NCI-H2081 treated with DMSO at 0.1 percent for 48 hours (cell line): ENCODE measurements around the gene AGAP1.
A peak's percentile ranks its signal among the peaks of the same experiment; 100 is the strongest.

Experiments
- DNase-seq: peaks from one replicate; lab custom pipeline; 2025; lab: John Stamatoyannopoulos, UW

Gene AGAP1

DNA sequence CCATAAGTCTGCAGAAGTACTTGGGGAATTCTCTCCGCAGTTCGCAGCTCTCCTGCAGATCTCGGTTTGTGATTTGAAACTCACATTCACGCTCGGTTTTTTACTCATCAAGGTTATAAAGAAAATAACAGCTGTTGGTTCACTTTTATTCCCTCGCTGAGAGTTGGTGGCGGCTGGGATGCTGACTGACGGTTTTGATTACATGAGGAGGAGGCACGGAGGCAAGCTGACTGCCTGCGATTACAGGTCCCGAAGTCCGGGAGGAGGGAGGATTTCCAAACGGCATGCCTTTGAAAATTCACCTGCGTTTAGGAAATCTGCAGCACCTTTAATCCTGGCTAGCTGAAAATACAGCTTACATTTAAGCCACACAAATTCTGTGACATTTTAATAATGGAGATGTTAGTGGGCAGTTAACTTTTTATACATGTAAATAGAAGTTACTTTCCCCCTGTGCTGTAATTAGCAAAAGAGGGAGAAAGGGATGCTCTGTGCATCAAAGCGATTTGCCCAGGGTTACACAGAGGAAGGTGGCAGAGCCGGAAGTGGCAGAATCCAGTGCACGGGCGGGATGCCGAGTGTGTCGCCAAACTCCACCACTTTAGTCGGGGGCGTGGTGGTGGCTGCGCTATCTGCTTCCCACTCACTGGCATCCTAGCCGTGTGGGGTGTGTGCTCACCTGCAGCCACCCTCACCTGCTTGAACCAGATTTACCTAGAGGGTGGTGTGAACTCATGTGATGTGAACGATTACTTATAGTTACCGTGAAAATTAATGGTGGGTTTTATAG lies 14.7 kb downstream of the AGAP1 start:
- DNase-seq = no peak

DNA sequence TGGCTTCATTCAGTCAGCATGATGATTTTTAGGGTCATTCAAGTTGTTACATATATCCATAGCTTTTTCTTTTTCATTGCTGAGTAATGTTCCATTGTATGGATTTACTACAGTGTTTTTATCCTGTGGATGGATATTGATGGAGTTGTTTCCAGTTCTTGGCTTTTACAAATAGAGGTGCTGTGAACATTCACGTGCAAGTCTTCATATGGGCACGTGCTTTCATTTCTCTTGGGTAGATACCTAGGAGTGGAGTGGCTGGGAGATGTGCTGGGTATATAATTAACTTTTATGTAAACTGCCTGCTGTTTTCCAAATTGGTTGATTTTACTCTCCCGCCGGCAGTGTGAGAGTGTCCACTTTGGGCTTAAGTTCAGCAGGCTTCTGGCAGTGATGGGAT lies 16.5 kb downstream of the AGAP1 start:
- no peak for DNase-seq

DNA sequence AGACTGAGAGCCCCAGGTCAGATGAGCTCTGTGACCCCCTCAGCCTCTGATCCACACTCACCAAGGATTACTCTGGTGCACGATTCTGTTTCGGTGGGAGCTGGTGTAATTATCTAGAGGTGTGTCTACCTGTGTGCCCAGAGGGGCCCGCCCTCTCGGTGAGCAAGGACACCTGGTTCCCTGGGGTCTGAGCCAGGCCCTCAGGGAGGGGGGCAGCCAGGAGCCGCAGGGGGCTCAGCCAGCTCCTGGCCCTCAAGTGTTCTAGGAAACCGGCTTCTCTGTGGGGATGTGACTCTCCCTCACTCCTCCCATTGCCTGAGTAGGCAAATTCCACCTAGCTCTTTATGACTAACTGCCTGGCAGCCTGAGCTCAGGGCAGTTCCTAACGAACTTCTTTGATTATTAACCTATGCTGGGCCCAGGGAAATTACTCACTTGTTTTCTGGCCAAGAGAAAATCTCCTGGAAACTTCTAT lies 17.4 kb downstream of the AGAP1 start:
- no peak for DNase-seq

DNA sequence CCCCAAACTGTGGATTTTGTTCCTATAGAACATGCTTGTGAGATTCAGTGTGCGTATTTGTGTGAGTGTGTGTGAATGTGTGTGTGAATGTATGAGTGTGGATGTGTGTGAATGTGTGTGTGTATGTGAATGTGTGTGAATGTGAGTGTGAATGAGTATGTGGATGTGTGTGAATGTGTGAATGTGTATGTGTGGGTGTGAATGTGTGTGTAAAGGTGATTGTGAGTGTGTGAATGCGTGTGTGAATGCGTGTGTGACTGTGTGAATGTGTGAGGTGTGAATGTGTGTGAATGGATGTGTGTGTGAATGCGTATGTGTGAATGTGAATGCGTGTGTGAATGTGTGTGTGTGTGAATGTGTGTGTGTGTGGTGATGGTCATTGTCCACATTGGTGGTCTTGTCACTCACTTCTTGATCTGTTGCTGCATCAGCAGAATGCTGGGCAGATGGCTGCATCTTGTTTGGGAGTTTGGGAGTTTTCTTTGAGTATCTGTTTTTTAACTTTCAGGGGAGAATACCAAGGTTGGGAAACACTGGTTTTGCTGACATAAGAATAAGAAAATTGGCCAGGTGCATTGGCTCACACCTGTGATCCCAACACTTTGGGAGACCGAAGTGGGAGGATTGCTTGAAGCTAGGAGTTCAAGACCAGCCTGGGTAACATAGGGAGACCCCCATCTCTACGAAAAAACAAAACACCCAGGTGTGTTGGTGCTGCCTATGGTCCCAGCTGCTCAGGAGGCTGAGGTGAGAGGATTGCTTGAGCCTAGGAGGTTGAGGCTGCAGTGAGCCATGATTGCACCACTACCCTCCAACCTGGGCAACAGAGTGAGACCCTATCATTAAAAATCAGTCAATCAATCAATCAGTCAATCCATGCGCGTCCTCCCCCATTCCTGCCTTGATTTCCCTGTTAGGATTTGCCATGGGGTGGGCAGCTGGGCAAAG lies 18.2 kb downstream of the AGAP1 start:
- DNase-seq = no peak

DNA sequence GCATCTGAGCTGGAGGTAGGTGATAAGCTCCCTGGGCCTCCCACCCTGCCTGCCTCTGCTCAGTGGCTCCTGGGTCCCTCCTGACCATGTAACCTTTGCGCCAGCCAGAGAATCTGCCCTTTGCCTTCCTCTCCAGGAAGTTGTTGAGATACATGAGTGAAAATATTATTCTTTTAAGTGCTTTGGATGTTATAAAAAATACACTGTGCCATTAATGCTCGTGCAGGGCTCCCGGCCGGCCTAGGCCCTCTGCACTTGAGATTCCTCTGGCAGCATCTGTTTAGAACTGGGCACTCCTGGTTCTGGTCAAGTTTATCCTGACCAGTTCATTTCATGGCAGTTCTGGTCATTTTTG lies 18.8 kb downstream of the AGAP1 start:
- DNase-seq = no peak

DNA sequence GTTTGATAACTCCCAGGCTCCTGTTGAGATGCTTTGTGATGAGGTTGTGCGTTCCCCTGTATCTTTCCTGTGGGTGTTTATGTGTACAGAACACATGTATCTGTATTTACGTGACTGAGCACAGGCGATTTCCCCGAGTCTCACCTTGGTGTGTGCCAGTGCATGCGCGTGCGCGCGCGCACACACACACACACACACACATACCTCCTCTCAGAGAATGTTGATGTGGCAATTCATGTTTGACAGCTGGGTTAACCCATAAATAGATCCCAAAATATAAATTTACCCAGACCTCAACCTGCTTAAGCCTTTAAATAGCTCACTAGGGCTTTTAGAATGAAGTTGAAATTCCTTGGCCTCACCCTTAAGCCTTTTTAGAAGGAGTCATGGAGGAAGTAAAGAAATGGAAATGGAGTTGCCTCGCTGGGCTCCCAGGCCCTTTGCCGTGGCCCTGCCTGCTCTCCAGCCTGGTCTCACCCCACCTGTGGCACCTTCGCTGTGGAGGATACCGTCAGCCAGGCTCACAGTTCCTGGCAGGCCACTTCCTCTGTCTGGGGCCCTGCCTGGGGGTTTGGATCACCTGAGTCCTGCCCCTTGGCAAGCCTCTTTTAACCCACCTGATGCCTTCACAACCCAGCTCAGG lies 20.3 kb downstream of the AGAP1 start:
- no peak for DNase-seq

DNA sequence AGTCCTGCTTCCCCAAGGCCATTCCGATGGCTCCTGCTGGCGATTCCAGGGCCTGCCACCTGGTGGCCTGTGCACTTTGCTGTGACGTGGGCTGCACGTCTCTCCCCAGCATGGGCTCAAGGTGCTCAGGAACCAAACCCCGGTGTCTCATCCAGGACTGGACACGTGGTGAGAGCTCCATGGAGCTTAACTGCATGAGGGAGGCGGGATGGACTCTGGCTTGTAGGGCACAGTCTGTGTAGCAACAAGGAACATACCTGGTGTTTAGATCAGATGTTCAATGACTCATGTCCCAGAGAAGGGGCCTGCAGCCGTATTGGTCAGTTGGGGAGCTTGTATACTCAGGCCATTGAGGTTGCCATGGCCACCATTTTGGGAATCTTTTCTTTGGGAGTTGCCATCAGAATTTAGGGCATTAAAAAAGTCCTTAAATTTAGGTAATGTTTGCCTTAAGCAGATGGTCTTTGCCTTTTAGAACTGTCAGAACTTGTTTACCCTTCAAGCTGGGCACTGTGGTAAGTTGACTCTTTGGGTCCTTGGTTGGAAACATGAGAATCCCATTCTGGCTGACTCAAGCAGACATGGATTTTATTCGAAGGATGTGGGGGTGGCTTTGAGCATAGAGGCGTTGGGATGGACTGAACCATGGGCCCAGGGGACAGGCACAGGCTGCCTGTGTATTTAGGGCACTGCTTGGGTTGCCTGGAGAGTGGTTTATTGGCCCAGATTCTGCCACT lies 21.0 kb downstream of the AGAP1 start:
- no peak for DNase-seq

DNA sequence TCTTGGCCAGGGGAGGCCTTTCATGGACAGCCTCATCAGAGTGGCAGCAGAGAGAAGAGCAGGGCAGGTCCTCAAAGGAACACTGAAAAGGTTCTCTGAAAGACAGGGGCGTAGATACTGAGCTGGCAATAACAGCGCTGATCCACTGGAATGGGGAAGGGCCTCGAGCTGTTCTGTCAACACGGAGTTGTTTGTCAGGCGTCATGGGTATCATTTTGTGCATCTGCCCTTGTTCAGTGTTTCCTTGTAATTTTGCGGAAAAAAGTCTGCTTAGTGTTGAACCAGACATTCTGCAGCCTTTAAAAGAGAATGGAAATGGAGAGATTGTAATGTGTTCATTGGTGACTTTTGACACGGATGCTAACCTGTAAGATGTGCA lies 21.5 kb downstream of the AGAP1 start:
- no peak for DNase-seq

DNA sequence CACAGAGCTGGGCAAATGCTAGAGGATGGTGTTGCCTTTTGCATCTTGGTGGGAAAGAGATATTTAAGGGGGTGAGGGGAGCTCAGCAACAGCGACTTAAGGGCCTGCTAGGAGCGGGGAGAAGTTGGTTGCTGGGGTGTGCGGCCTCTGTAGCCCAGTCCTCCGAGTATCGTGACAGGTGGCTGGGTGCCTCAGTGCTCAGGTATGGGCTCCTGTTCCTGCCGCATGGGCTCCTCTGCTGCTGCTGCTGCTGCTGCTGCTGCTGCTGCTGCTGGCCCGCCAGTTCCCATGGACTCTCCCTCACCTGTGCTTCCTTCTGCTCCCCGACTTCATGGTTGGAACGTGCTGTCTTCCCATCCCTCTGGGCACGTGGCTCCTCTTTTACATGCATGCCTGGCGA lies 22.0 kb downstream of the AGAP1 start:
- no peak for DNase-seq

DNA sequence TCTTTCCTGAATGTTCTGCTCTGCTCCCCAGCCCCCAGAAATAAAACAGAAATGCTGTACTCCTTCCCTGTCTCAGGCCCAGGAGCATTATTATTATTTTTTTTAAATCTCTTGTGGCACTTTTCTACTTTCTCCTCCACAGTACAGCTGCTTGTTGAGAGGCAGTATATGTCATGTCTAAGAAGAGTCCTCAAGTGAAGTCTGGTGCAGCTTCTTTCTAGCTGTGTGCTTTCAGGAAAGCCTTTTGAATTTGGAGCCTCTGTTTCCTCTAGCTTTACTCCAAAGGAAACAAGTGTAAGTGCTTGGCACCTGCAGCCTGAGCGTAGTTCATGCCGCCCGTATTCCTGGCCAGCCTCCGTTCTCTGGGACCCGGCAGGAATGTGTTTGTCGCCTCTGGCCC lies 22.4 kb downstream of the AGAP1 start:
- DNase-seq = no peak

DNA sequence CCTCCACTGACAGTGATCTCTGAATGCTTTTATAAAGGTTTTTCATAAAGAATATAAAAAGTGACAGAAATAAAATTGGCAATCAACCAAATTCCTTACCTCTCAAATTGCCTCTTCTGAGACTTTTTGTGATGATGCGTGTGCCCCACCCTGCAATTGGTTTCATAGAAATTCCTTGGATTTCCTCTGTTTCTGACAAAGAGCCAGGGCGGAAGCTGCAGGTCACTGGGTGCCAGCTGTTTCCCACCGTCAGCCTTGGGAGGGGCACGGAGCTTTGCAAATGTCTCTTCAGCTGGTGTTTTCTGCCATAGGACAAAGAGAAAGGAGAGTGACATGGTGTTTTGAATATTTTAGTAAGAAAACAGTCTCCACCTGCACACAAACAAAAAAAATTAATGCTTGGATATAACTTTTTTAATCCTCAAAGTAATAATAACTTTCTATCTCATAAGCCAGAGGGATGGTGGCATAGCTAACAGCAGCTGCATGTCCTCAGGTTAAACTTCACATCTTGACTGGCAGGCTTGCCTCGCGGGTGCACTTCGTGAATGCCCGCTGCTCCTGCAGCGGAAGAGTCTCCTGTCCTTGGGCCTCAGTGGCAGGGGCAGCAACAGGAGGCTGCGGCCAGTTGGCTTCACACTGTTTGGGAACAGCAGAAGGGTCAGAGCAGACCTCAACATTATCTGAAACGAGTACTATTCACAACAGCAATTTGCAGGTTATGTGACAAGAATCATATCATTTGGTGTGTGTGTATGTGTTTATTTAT lies 24.7 kb downstream of the AGAP1 start:
- DNase-seq = no peak

DNA sequence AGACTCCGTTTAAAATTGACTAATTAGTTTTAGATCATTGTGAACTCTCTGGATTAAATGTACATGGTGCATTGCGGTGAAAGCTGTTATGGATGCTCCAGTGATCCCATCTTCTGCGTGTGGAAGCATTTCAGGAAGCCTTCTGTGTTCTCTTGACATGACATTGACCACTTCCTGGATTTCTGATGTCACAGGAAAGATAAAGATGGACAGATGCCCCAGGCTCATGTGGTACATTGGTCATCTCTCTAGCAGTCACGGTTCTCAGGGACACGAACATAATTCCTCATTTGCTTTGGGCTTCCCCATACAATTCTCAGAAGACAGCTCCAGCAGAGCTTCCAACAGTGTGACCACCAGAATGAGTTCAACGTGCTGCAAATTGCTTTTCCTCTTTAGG lies 26.9 kb downstream of the AGAP1 start:
- DNase-seq = no peak

DNA sequence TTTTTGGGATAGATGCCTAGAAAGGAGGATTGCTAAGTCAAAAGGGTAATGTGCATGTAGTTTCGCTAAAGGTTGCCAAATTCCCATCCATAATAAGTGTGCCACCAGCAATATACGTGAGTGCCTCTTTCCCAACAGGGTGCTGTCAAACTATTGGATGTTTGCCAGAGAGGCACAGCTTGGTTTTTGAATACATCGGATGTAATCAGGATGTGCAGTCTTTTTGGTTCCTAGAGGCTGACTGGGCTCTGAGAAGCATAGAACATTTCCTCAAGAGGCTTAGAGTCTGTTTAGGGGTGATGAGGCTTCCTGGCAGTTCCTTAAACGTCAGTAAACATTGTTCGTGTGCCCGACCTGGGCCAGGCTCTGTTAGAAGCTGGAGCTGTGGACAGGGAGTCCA lies 28.0 kb downstream of the AGAP1 start:
- DNase-seq = peak; percentile 20

DNA sequence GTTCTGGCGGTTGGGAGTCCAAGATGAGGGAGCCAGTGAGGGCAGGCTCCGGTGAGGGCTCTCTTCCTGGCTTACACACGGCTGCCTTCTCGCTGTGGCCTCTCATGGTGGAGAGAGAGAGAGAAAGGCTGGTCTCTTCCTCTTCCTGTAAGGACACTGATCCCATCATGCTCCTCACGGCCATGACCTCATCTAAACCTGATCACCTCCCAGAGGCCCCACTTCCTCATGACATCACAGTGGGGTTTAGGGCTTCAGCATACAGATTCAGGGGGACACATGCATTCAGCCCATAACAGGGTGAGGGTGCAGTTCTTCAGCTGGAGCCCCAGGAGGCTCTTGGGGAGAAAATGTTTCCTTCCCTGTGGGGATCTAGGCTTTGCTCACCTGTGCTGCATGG lies 29.2 kb downstream of the AGAP1 start:
- no peak for DNase-seq

DNA sequence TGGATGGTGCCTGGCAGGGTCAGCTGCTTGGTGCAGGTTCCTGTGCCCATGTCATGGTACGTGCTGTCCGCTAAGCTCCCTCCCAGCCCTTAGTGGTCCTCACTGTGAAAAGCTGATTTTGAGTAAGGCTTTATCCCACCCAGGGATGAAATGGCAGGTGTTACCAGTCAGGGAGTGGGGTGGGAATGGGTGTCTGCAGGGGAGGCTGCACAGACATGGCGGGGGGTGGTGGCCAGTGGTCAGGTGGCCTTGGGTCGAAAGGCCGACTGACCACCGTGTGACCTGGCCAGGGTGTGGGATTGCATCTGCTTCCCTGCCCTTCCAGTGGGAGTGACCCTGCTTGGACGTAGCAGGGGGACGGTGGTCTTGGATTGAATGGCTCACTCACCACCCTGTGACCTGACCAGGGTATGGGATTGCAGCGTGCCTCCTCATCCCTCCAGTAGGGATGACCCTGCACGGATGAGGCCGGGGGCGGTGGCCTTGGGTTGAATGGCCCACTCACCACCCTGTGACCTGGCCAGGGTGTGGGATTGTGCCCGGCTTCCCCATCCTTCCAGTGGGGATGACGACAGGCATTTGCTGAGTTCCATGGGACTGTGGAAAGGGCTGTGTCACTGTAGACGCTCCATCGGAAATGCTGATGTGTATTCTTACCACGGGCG lies 29.8 kb downstream of the AGAP1 start:
- no peak for DNase-seq

DNA sequence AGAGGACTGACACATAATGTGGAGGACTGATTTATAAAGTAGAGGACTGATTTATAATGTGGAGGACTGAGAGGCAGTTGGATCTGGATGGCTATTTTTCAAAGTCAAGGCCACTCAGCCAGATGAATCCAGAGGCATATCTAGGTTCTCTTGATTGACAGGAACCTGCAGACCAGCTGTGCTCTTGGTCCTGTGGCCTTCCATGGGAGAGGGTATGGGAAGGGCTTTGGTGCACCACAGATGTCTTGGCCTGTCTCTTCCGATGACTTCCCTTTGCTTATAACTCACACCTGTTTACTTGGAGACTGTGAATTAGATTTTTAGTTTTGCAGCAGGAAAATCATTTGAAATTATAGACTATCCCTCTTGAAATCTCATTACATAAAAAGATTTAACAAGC lies 32.3 kb downstream of the AGAP1 start:
- no peak for DNase-seq

DNA sequence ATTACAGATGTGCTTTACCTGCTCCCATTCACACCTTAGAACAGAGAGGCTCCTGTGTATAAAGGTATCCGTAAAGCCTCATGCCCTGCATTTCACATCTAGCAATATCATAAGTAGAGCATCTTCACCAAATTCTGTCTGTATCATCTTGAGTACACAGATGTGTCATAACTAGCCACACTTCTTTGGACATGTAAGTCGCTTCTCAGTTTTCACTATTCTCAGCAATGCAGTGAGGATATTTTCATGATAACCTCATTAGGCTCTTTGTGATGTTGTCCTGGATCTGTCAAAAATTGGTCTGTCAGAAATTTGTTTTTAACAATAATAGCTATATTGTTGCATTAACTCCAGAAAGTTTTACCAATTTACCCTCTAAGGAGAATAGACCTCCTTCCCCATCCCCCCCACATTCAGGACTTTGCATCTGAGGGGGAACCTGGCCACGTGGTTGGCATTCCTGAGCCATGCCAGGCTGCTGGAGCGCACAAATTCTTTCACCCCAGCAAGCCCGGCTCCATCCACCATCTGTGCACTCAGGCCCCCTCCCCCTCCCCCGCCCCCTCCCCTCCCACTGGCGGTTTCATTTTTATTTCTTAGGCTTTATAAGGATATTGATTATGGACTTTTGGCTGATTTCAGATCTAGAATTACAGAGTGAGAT lies 34.1 kb downstream of the AGAP1 start:
- DNase-seq = no peak

DNA sequence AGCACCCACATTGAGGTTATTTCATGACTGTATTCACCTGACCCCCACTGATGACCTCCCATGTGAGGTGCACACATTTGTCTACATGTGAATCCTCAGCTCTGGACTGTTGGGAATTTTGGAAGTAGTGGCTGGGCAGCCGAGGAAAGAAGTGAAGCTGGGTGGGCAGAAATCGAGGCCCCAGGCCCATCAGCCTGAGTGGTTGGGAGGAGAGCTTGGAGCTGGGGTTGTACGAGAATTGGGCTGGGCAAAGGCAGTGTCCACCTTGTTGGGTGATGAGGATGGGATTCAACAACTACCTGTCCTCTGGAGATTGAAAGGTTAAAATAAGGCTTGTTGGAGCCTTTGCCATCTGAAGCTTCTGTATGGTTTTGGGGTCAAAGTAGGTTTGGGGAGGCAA lies 35.8 kb downstream of the AGAP1 start:
- DNase-seq = no peak

DNA sequence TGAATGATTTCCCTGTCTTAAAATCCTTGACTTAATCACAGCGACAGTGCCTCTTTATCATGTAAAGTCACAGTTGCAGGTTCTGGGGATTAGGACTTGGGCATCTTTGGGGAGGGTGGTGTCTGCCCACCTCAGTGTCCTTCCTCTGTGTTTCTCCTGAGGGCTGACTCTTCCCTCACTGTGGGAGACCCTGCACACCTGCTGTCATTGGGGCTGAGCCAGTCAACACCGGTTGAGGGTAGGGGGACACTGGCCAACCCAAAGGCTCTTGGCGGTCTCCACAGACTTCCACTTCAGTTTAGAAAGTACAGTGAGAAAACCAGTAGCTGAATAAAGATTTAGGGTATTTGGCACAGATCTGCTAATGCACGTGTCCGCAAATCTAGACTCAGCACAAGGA lies 36.9 kb downstream of the AGAP1 start:
- DNase-seq = no peak

DNA sequence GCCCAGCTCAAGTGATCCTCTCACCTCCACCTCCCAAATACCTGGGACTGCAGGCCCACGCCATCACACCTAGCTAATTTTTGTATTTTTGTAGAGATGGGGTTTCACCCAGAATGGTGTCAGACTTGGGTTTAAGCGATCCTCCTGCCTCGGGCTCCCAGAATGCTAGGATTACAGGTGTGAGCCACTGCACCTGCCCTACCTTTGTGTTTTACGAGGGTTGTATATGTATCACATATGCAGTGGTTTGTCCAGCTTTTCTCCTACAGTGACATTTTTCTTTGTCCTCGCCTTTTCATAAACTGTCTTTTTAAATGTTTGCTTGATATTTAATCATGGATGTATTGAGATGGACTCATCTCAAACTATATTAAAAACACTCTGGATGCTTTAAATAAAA lies 38.5 kb downstream of the AGAP1 start:
- DNase-seq = no peak
